ENCODE measurements around the gene DYNC1H1. TPM values are rescaled to one million over a fixed set of nuclear protein-coding genes. Genes with fewer than 3 reads are reported as not detected.

The DYNC1H1 gene
- total RNA-seq, 1 experiment from 2014 or later = 833 TPM

GRCh38 chr14:101917413-101918017 is 46.9 kb upstream of the DYNC1H1 start:
- DNase-seq (ENCODE audit: low spot score) = no peak
- ChIA-PET POLR2A (ENCODE audit: low non-redundant PET) (interaction anchor here (0.7 kb wide), 1 partner anchor 20 kb away, joined by 3 read pairs; no protein-coding TSS in a partner anchor), CTCF (interaction anchor here (0.6 kb wide), 1 partner anchor 343 kb away, joined by 5 read pairs; no protein-coding TSS in a partner anchor)
- Histone ChIP-seq H3K4me3 (ENCODE audit: low read depth, low read length, poor library complexity, severe bottlenecking) (no peak overlapping the region), H3K27me3 (replicated peaks; ENCODE audit: insufficient read depth, low read depth, low read length, poor library complexity) (no peaks in the 10 kb centered on the region), H3K27ac (ENCODE audit: low read depth, low read length, poor library complexity, severe bottlenecking) (no peak overlapping the region), H3K36me3 (ENCODE audit: insufficient read depth, low read length, poor library complexity, severe bottlenecking) (peaks cover 21% of the 10 kb centered on the region), H3K9me3 (ENCODE audit: low read depth, low read length, poor library complexity, severe bottlenecking) (no peaks in the 10 kb centered on the region), H3K4me1 (ENCODE audit: insufficient read depth, low read length, poor library complexity, severe bottlenecking) (no peaks in the 10 kb centered on the region)
- no TSS peak for BruUV-seq (replicated peaks)
- intact Hi-C loops (cut with micrococcal nuclease; ENCODE audit: unreplicated experiment) = no loop called here
- no peak for TF ChIP-seq EZH2 (IDR thresholded peaks at IDR 0.05; ENCODE audit: borderline replicate concordance, low read depth, low read length, poor library complexity, severe bottlenecking)
- TF ChIP-seq CTCF (conservative IDR thresholded peaks at IDR 0.05; ENCODE audit: low read depth, low read length) = no peak

GRCh38 chr14:101918065-101918989 is 46.0 kb upstream of the DYNC1H1 start:
- CTCF ChIA-PET = no interaction called here
- POLR2A ChIA-PET (ENCODE audit: low non-redundant PET) = interaction anchor here (0.7 kb wide), 1 partner anchor 21 kb away, joined by 3 read pairs; no protein-coding TSS in a partner anchor

More at GRCh38 chr14:101918065-101918989, 46.0 kb upstream of the DYNC1H1 start:
- DNase-seq (ENCODE audit: low spot score) = no peak
- Histone ChIP-seq H3K4me1 (ENCODE audit: insufficient read depth, low read length, poor library complexity, severe bottlenecking) (no peaks in the 10 kb centered on the region), H3K36me3 (ENCODE audit: insufficient read depth, low read length, poor library complexity, severe bottlenecking) (peaks cover 21% of the 10 kb centered on the region), H3K27ac (ENCODE audit: low read depth, low read length, poor library complexity, severe bottlenecking) (no peak overlapping the region), H3K27me3 (replicated peaks; ENCODE audit: insufficient read depth, low read depth, low read length, poor library complexity) (no peaks in the 10 kb centered on the region), H3K9me3 (ENCODE audit: low read depth, low read length, poor library complexity, severe bottlenecking) (no peaks in the 10 kb centered on the region), H3K4me3 (ENCODE audit: low read depth, low read length, poor library complexity, severe bottlenecking) (no peak overlapping the region)
- TF ChIP-seq CTCF (conservative IDR thresholded peaks at IDR 0.05; ENCODE audit: low read depth, low read length) = no peak
- no peak for TF ChIP-seq EZH2 (IDR thresholded peaks at IDR 0.05; ENCODE audit: borderline replicate concordance, low read depth, low read length, poor library complexity, severe bottlenecking)
- intact Hi-C loops (cut with micrococcal nuclease; ENCODE audit: unreplicated experiment) = no loop called here
- no TSS peak for BruUV-seq (replicated peaks)
